OCI-M2 (cell line): ENCODE measurements around the gene SAMD4B.

ENCODE experiments used
- DNase-seq: peaks from one replicate; lab custom pipeline; 2025; ENCODE audit not compliant: unreplicated experiment; lab: John Stamatoyannopoulos, UW

The SAMD4B gene

GRCh38 chr19:39420769-39421168, 78.5 kb downstream of the SAMD4B start:
- DNase-seq: no peak

DNA sequence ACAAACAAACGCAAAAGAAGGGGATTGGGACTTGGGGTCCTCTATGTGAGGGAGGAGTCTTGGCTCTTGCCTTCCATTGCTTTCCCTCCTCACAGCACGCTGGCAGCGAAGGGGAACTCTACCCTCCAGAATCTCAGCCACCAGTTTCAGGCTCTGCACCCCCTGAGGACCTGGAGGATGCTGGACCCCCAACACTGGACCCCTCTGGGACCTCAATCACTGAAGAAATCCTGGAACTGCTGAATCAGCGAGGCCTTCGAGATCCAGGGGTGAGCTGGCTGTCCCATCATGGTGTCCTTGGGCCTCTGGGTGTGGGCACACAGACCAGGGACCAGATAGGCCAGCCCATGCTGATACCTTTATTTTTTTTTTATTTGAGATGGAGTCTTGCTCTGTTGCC, 79.8 kb downstream of the SAMD4B start:
- no peak for DNase-seq

DNA sequence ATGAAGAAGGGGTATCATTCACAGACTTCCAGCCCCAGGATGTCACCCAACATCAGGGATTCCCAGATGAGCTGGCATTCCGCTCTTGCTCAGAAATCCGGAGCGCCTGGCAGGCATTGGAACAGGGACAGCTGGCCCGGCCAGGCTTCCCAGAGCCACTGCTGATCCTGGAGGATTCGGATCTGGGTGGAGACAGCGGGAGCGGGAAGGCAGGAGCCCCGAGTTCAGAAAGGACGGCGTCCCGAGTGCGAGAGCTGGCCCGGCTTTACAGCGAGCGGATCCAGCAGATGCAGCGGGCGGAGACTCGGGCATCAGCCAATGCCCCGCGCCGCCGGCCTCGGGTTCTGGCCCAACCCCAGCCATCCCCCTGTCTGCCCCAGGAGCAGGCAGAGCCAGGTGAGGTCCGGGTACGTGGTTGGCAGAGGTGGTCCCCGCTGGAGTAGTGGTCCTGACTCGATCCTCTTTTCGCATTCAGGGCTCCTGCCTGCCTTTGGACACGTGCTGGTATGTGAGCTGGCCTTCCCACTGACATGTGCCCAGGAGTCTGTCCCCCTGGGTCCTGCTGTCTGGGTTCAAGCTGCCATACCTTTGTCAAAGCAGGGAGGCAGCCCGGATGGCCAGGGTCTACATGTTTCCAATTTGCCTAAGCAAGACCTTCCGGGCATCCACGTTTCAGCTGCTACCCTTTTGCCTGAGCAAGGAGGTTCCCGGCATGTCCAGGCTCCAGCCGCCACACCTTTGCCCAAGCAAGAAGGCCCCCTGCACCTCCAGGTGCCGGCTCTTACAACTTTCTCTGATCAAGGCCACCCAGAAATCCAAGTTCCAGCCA, 81.3 kb downstream of the SAMD4B start:
- no peak for DNase-seq

DNA sequence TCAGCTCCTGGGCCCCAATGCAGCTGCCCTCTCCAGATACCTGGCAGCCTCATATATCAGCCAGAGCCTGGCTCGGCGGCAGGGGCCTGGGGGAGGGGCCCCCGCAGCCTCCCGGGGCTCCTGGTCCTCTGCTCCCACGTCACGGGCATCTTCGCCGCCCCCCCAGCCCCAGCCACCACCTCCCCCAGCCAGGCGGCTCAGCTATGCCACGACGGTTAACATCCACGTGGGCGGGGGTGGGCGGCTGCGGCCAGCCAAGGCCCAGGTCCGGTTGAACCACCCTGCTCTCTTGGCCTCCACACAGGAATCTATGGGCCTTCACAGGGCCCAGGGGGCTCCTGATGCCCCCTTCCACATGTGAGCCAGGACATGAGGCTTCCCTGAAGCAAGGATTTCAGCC, 82.7 kb downstream of the SAMD4B start:
- no peak for DNase-seq

GRCh38 chr19:39425744-39426143, 83.5 kb downstream of the SAMD4B start:
- DNase-seq: no peak

- DNase-seq: no peak
Observed at GRCh38 chr19:39426170-39426569, 83.9 kb downstream of the SAMD4B start.

- no peak for DNase-seq
Observed at GRCh38 chr19:39427707-39428106, 85.5 kb downstream of the SAMD4B start.

GRCh38 chr19:39428283-39429112, 86.3 kb downstream of the SAMD4B start:
- DNase-seq: no peak

DNA sequence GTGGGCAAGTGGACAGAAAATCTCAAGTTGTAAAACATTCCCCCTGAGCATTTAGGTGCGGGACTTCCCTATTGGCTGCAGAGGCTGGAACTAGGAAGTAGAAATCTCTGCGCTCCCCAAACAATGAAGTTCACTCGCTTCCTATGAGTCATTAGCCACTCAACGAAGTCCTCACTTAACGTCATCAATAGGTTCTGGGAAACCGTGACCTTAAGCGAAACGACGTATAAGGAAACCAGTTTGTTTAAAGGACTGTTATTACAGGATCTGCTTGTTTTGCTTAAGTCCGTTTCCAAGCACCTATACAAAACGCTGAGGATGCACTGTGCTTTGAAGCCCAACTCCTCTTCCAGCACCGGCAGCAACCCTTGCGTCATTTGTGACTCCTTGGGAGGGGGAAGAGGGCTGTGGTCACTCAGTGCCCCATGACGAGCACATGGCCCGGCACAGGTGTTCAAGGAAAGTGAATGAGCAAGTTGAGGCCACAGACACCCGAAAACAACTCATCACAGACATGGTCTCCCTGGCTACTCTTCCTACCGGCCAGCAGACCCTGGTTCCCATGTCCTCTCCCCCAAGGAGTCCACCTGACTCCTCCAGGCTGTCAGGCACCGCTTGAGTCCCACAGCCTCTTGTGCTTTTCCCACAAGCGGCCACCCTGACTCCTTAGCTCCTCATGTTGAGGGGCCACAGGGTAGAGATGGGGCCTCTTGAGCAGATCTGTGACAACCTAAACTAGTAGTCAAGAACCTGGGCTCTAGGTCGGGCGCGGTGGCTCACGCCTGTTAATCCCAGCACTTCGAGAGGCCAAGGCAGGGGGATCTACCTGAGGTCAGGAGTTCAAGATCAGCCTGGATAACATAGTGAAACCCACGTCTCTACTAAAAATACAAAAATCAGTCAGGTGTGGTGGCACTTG, 88.7 kb downstream of the SAMD4B start:
- DNase-seq: no peak

GRCh38 chr19:39432677-39433025, 90.4 kb downstream of the SAMD4B start:
- no peak for DNase-seq

DNA sequence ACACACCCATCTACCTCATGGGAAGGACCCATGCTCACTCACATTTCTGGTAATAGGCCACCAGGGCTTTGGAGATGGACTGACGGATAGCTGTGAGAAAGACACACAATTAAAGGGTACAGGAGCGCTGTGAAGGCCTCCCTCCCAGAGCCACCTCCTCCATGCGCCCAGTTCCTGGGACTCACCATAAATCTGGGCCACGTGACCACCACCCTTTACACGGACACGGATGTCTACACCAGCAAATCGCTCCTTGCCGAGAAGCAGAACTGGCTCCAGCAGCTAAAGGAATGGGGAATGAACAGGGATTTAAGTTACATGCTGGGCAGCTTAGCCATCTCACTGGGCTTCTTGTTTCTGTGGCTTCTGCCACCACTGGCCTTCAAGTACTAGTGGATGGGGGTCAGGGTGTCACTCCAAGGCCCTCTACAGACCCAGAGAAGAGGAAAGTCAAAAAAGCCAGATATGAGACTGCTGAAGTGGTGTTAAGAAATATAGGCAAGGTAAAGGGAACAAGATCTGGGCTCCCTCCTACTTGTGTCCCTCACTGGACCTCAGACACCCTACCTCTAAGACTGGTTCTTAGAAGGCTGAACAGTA, 91.4 kb downstream of the SAMD4B start:
- no peak for DNase-seq

GRCh38 chr19:39434123-39435076, 92.2 kb downstream of the SAMD4B start:
- no peak for DNase-seq
